ENCODE measurements around the gene PASD1.

PASD1 gene

GRCh38 chrX:151702026-151702714 lies 138.7 kb downstream of the PASD1 start:
- no peak for DNase-seq (ENCODE audit: low spot score)

DNA sequence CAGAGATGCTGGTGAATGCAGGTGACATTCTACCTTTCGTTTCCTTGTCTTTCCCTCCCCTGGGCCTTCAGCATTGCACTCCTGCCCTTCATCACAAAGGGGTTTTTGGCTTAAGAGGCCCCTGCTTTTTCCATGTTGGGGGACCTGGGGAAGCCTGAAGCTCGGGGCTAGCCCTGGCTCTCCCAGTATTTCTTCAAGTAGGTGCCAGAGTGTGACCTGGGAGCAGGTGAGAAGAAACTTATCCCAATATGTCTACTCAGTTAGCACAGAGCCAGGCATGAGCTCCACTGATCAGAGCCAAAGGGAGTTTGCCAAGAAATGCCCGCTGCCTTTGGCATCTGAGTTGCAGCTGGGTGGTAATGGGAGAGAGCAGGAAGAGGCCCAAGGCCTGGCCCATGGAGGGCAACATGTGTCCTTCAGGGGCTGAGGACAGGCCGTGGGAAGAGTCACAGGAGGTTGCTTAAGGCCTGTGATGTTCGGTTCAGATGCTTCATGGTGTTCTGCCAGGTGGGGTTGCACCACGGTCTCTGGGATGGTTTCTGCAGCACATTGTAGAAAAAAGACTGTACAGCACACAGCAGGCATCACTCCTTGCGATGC lies 139.4 kb downstream of the PASD1 start:
- DNase-seq (ENCODE audit: low spot score): no peak

DNA sequence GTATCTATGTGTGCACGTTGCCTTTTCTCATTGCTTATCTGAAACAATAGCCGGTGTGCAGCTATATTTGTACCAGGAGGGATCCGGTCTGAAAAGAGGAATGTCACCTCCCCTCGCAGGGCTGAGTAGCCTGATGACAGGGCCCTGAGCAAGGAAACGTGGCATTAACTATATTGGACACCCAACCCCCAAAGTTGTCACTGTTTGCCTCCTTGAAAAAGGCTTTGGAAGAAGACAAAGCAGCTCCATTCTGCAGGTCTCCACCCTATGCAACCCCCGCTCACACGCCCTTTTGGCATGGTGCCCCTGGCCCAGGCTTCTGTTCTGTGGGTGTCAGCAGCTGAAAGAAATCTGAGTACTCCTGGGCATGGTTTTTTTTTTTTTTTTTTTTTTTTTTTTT lies 140.0 kb downstream of the PASD1 start:
- DNase-seq (ENCODE audit: low spot score): no peak

DNA sequence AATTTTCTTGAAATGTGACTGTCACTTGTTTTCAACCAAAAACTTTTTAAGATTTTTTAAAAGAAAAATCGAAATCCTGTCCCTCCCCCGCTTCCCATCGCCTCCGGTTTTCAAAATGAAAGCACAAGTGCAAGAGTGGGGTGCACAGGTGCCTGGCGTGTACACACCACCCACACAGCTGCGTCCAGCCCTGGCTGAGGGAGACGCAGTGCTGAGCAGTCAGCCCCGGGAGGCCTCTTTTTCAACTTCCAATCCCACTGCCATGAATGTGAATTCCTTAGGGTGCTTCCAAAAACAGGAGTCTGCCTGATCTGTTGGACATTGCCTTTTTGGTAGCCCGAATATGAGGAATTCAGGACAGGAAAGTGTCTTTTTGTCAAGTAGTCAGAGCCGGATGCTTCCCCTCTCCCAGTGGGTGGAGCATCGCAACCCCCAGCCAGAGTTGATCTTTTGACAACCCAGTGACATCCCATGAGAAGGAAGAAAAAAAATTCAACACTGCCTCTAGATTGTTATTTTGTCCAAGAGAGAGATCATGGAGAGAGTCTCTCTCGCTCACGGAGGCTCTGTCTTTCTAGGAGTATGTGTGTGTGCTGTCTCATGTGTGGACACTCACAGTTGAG lies 140.7 kb downstream of the PASD1 start:
- DNase-seq (ENCODE audit: low spot score): no peak

DNA sequence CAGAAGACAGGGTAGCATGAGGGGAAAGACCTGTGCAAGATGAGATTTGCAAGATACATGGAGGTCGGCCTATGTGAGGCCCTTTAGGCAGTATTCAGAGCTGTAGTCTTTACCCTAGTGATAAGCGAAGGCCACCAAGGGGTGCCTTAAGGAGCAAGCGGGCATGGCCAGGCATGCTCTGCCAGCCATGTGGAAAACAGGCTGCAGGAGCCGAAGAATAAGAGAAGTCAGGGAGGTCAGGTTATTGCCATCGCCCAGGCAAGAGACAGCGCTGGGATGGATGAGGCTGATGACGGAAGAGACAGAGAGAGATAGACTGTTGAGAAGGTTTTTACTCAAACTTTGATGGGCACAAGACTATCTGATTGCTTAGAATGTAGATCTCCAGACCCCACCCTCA lies 145.3 kb downstream of the PASD1 start:
- no peak for DNase-seq (ENCODE audit: low spot score)

- DNase-seq (ENCODE audit: low spot score): no peak
Observed at GRCh38 chrX:151710457-151710856, 147.0 kb downstream of the PASD1 start.

DNA sequence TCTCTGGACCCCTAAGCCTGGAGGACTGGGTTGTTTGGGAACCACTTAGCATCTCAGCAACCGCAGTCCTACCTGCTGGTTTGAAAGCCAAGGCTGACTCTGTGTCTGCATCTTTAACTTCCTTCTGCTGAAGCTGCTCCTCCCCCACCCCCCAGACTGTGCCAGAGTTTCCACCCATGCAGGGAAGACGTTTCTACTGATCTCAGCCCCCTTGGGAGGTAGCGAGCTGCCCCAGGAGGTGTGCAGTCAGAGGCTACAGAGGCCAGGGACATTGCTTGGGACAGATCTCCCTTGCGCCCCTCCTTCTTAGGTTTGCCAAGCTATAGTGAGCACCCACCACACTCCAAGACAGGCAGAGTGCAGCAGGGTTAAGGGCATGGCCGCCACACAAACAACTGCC lies 147.7 kb downstream of the PASD1 start:
- no peak for DNase-seq (ENCODE audit: low spot score)

GRCh38 chrX:151711787-151712186 lies 148.3 kb downstream of the PASD1 start:
- DNase-seq (ENCODE audit: low spot score): no peak

DNA sequence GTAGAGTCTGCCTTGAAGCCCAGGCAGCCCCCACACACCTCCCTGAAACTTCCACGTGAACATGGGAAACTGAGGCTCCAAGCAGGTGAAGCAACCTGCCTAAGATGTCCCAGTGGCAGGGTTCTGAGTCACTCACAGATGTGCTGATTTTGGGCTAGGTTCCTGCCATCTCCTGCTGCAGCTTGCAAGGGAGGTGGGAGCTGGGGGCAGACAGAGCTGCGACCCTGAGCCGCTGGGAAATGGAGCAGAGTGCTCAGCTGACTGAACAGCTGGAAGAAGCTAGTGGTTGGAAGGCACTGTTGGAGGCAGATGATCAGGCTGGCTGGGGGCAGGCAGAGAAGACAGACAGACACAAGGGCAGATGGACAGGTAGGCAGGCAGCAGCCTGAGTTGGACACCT lies 148.8 kb downstream of the PASD1 start:
- no peak for DNase-seq (ENCODE audit: low spot score)

GRCh38 chrX:151713849-151714248 lies 150.4 kb downstream of the PASD1 start:
- no peak for DNase-seq (ENCODE audit: low spot score)

- no peak for DNase-seq (ENCODE audit: low spot score)
Observed at GRCh38 chrX:151714362-151714761, 150.9 kb downstream of the PASD1 start.

DNA sequence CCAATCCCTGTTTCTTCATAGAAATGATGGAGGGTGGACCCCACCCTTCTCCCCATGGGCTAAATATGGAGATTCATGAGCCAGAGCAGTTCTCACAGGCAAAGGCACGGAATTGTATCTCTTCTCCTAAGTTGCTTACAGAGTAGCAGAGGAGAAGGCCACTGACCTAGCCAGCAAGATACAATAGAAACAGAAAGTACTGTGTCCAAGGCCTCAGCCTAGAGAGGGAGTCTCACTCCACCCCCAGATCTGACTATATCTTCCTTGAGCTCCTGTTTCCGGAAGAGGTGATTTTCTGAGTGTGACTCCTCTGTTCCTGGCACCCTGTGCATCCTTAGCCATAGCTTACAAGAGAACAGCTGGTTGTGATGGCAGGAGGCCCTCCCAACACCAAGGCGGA lies 152.3 kb downstream of the PASD1 start, which contains the start of gene FATE1:
Gene FATE1 (plus strand): TSS at position 284 of the 400 bp plus-strand sequence. CDS start 85 bp downstream, at position 369.
- no peak for DNase-seq (ENCODE audit: low spot score)

- no peak for DNase-seq (ENCODE audit: low spot score)
Observed at GRCh38 chrX:151722241-151722846, 158.9 kb downstream of the PASD1 start.

GRCh38 chrX:151723156-151723760 lies 159.8 kb downstream of the PASD1 start:
- no peak for DNase-seq (ENCODE audit: low spot score)

DNA sequence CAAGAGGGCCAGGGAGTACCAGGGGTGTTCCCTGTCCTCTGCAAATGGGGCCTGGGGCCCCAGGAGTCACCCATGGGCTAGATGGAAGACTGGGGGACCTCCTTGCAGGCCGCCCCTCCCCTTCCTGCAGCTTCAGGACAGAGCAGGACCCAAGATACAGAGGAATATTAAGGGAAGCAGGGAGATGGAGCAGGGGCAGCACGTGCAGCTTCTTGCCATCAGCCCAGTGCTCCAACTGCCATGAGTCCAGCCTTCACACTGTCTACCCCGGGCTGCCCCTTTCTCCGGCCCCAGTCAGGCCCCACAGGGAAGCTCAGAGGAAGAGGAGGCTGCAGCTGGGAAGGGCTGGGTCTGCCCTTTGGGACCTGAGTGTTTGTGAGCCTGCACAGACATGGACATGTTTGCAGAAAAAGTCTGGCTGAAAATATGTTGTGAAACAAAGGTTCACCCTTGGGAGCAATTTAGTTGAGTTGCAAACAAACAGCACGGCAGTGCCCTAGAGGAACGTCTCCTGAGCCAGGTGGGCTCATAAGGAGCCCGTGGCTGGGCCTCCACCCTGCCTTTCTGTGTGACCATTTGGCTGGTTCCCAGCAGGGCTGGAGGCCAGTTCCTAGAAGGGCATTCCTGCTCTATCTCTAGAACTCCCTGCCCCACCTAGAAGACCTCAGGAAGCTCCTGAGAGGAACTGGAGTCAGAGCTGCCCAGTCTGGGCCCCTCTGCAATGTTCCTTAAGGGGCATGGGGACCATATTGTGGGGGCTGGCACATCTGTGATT lies 161.3 kb downstream of the PASD1 start:
- DNase-seq (ENCODE audit: low spot score): no peak

- no peak for DNase-seq (ENCODE audit: low spot score)
Observed at GRCh38 chrX:151725338-151725614, 161.8 kb downstream of the PASD1 start.

Data from CD4-positive, alpha-beta T cell treated with Interleukin-6 at 100 ng/mL for 8 hours (primary cell).